ENCODE results near the gene SPAAR. TPM values are rescaled to one million over a fixed set of nuclear protein-coding genes. Genes with fewer than 3 reads are reported as not detected.

SPAAR gene
- total RNA-seq, 1 donor from 2014 or later, result 13.5 TPM

DNA sequence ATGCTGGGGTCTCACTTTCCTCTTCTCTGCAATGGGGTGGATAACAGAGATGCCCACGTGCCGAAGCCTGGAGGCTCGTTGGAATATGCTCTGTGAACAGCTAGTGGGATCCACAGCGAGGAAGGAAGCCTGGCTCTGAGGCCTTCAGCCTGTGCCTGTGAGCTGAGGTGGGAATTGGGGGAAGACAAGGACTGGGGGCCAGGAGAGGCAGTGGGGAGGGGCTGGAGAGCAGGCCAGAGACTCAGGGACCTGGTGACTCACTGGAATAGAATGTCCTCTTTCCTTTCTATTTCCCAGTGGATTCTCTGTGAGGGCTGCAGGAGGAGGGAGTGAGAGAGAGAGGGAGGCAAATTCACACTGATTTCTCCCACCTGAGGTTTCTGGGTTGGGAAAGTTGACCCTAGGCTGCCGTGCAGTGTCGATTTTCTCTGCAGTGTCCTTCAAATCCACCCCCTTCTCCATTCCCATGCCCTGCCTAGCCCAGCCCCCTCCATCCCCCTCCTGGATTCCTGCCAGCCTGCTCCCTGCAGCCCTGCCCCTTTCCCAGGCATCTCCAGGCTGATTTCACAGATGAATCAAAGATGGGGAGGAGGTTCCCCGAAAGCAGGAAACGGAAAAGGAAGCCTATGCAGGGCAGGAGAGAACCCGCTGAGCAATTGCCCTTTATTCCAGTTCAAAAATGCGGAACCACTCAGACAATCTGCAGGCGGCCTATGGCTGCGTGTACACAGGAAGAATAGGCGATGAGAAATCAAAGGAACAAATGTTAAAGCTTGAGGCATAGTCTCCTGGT lies 1.4 kb upstream of the SPAAR start:
- H3K36me3 ChIP-seq, result no peaks in the 10 kb centered on the region
- H3K4me3 ChIP-seq, result peak overlapping the region; percentile 32
- intact Hi-C loops (cut with DNase I), result loop anchor here (5.0 kb wide), 1 partner anchor 39 kb away; no protein-coding TSS in a partner anchor
- ATAC-seq (peak; percentile 49), DNase-seq (peak; percentile 79)
- H3K27me3 ChIP-seq, result no peaks in the 10 kb centered on the region
- TF ChIP-seq, protein P1, sequence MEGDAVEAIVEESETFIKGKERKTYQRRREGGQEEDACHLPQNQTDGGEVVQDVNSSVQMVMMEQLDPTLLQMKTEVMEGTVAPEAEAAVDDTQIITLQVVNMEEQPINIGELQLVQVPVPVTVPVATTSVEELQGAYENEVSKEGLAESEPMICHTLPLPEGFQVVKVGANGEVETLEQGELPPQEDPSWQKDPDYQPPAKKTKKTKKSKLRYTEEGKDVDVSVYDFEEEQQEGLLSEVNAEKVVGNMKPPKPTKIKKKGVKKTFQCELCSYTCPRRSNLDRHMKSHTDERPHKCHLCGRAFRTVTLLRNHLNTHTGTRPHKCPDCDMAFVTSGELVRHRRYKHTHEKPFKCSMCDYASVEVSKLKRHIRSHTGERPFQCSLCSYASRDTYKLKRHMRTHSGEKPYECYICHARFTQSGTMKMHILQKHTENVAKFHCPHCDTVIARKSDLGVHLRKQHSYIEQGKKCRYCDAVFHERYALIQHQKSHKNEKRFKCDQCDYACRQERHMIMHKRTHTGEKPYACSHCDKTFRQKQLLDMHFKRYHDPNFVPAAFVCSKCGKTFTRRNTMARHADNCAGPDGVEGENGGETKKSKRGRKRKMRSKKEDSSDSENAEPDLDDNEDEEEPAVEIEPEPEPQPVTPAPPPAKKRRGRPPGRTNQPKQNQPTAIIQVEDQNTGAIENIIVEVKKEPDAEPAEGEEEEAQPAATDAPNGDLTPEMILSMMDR (IDR thresholded peaks at IDR 0.05), result no peak
- H3K4me1 ChIP-seq, result peaks cover 85% of the 10 kb centered on the region
- H3K27ac ChIP-seq, result peak overlapping the region; percentile 97
- H3K9me3 ChIP-seq, result no peaks in the 10 kb centered on the region

DNA sequence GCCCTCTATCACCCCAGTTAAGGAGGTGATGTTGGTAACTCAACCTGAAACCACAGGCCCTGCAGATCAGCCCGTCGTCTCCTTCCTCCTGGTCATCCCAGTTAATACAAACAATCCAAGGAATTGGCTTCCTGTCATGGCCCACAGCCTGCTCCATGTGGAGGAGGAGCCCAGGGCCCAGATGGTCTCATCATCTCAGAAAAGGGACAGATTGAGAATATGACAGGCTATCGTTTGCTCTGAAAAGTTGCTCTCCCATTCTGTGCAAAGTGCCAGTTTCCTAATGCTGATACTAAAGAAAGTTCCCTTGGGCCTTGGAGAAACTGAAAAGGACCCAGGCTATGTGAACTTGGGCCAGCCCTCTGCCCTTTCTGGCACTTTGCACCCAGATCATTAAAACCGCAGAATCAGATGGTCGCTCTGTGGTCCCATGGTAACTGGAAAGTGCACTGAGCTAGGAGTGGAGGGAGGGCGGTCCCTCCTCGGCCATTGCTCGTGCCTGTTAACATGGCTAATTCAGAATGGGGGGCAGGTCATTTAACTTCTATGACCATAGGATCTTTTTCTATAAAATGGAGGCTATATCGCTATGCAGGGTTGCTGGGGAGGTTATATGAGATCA lies 675 bp upstream of the SPAAR start:
- TF ChIP-seq, protein P1 (IDR thresholded peaks at IDR 0.05), result no peak
- peak overlapping the region; percentile 97 for H3K27ac ChIP-seq
- no peaks in the 10 kb centered on the region for H3K36me3 ChIP-seq
- no peak for DNase-seq
- ATAC-seq, result no peak
- H3K4me1 ChIP-seq, result peaks cover 78% of the 10 kb centered on the region
- H3K9me3 ChIP-seq, result no peaks in the 10 kb centered on the region
- H3K27me3 ChIP-seq, result no peaks in the 10 kb centered on the region
- H3K4me3 ChIP-seq, result peak overlapping the region; percentile 32
- intact Hi-C loops (cut with DNase I), result loop anchor here (5.0 kb wide), 1 partner anchor 39 kb away; no protein-coding TSS in a partner anchor

GRCh38 chr9:35909687-35910612 lies 660 bp downstream of the SPAAR start:
- H3K4me1 ChIP-seq, result peaks cover 74% of the 10 kb centered on the region
- peak overlapping the region; percentile 97 for H3K27ac ChIP-seq
- no peak for DNase-seq
- peak; percentile 1 for ATAC-seq
- H3K36me3 ChIP-seq, result no peaks in the 10 kb centered on the region
- peak overlapping the region; percentile 36 for H3K4me3 ChIP-seq
- intact Hi-C loops (cut with DNase I), result loop anchor here (5.0 kb wide), 1 partner anchor 37 kb away; no protein-coding TSS in a partner anchor
- H3K27me3 ChIP-seq, result no peaks in the 10 kb centered on the region
- TF ChIP-seq, protein P1 (IDR thresholded peaks at IDR 0.05), result no peak
- no peaks in the 10 kb centered on the region for H3K9me3 ChIP-seq

DNA sequence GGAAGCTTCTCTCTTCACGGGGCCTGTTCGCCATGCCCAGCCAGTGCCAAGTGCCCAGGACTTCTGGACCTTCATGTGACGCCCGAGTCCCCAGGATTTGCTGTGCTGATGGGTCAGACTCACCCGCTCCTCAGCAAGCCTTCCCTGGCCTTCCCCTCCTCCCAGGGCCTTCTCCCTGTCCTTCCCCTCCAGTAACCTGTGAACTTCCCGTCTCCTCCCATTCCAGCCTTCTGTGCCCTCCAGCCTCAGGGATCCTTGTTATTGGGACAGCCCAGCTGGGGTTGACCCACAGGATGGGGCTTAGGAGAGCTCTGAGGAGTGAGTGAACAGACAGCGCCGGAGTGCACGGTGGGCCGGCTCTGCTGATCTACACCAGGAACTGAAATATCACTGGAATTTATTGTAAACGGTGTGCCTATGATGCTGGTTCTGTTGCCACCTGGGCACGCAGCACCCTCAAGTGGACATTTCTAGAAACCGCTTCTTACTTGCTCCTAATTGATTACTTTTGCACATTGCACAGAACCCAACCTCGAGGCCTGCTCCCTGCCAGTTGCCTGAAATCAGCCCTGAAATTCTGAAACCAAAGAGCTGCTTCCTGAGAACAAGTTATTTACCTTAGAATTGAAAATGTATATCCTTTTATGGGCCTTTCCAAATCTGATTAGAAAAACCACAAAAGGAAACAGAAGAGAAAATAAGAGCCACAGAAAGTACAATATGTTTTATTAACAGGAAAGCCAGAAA lies 1.5 kb downstream of the SPAAR start:
- peak overlapping the region; percentile 97 for H3K27ac ChIP-seq
- H3K4me1 ChIP-seq, result peaks cover 67% of the 10 kb centered on the region
- no peaks in the 10 kb centered on the region for H3K27me3 ChIP-seq
- TF ChIP-seq, protein P1 (IDR thresholded peaks at IDR 0.05), result peak; percentile 54
- DNase-seq (peak; percentile 69), ATAC-seq (peak; percentile 4)
- no peaks in the 10 kb centered on the region for H3K36me3 ChIP-seq
- intact Hi-C loops (cut with DNase I), result no loop called here
- no peaks in the 10 kb centered on the region for H3K9me3 ChIP-seq
- H3K4me3 ChIP-seq, result peak overlapping the region; percentile 36

DNA sequence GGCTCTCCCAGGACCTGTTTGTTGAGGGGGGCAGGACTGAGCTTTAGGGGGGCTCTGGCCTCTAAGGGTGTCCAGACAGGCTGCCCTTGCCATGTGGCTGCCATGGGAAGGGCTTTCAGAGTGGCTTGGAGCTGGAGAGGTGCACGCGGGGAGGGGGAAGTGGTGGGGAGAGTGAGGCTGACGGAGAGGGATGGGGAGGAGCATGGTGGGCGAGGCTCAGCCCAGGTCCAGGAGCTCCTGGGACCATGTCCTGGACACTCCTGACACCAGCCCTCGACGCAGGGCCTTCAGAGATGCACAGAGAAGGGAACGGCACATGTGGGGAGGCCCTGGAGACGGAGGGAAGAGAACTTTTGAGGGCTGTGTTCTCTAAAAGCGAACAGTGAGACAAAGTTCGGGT lies 2.4 kb downstream of the SPAAR start:
- no peak for DNase-seq
- peaks cover 60% of the 10 kb centered on the region for H3K4me1 ChIP-seq
- H3K9me3 ChIP-seq, result no peaks in the 10 kb centered on the region
- TF ChIP-seq, protein P1 (IDR thresholded peaks at IDR 0.05), result no peak
- H3K27me3 ChIP-seq, result no peaks in the 10 kb centered on the region
- intact Hi-C loops (cut with DNase I), result no loop called here
- H3K27ac ChIP-seq, result peak overlapping the region; percentile 97
- no peak for ATAC-seq
- no peaks in the 10 kb centered on the region for H3K36me3 ChIP-seq
- peak overlapping the region; percentile 8 for H3K4me3 ChIP-seq

All from upper lobe of right lung (tissue), 1 donor.